HG02885 (cell line): ENCODE data around the gene BRMS1.
"Not testable (repeated sequence)": the region's sequence is repeated elsewhere in the genome, so short reads cannot be mapped to it uniquely, and the experiment has no call there.

Source experiments
- ATAC-seq: cut with Tn5 transposase; IDR thresholded peaks from one replicate; pipeline ENCODE4 v1.9.1; 2021; ENCODE audit warnings: mild to moderate bottlenecking; ENCODE audit not compliant: unreplicated experiment, poor library complexity

The BRMS1 gene

GRCh38 chr11:66312549-66313320 lies 32.2 kb downstream of the BRMS1 start:
- peak; percentile 70 for ATAC-seq

- peak; percentile 76 for ATAC-seq
Measured at GRCh38 chr11:66311965-66312548, 32.8 kb downstream of the BRMS1 start.

DNA sequence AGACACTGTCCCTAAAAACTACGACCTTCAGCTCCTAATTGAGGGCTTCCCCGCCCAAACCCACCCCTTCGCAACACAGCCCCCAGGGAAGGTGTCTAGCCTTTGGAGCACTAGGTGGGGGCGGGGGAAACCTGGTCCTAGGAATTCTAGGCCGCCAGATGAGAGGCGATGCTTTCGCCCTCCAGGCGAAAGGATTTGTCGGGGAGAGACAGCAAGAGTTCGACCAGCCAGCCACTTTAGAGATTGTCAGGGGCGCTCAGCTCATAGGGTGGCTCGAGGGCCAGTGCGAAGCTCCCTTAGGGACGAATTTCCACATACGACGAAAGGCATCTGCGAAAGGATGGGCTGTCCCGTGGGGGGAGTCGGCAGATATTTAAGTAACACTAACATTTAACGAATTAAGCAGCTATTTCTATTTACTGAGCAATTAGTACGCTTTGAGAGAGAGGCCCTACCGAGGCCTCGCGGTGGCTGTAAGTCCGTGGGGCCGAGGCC lies 33.4 kb downstream of the BRMS1 start:
- no peak for ATAC-seq

DNA sequence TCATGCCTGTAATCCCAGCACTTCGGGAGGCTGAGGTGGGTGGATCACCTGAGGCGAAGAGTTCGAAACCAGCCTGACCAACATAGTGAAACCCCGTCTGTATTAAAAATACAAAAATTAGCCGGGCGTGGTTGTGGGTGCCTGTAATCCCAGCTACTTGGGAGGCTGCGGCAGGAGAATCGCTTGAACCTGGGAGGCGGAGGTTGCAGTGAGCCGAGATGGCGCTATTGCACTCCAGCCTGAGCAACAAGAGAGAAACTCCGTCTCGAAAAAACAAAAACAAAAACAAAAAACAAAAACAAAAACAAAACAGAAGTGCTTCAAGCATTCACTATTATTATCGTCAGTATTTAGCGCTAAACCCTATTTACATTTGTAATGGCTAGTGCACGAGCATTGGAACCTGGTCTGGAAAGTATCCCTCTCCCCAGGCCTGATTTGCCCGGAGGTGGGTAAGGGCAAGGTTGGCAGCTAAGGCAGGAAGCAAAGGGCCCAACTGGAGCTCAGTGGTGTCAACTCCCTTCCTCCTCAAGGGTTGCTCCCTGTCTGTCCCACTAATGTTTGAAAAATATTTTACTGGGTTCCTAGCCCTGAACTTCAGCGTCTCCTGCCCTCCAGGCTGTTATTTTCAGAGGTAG lies 34.0 kb downstream of the BRMS1 start:
- ATAC-seq = not testable (repeated sequence)

GRCh38 chr11:66310324-66310723 lies 34.6 kb downstream of the BRMS1 start:
- ATAC-seq = no peak

- no peak for ATAC-seq
Measured at GRCh38 chr11:66309475-66309874, 35.4 kb downstream of the BRMS1 start.

- ATAC-seq = no peak
Measured at GRCh38 chr11:66302656-66303055, 42.2 kb downstream of the BRMS1 start.

DNA sequence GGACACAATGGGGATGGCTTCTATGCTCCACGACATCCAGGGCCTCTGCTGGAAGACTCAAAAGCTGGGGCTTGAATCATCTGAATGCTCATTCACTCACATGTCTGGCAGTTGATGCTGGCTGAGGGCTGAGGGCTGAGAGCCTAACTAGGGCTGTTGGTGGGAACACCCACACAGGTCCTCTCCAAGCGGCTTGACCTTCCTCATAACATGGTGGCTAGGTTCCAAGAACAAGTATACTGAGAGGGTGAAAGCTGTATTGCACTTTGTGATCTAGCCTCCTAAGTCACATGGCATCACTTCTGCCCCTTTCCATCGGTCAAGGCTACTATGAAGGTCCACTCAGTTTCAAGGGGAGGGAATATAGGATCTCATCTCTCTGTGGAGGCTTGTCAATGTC lies 45.7 kb downstream of the BRMS1 start:
- no peak for ATAC-seq

DNA sequence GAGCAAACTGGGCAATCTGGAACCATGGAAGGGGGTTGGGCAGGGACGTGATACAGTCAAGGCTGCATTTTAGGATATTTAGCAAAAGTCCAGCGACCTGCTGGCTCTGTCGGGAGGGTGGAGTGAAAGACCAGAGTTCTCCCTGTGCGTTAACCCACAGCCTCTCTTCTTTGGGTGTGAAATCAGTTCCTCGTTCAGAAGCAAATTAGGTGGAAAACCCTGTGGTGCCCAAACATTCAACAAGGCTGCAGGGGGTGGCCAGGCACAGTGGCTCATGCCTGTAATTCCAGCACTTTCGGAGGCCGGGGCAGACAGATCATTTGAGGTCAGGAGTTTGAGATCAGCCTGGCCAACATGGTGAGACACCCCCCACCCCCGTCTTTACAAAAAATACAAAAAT lies 47.3 kb downstream of the BRMS1 start:
- no peak for ATAC-seq

- no peak for ATAC-seq
Measured at GRCh38 chr11:66294626-66295620, 50.0 kb downstream of the BRMS1 start.

- no peak for ATAC-seq
Measured at GRCh38 chr11:66293777-66294625, 50.9 kb downstream of the BRMS1 start.

- no peak for ATAC-seq
Measured at GRCh38 chr11:66293352-66293751, 51.6 kb downstream of the BRMS1 start.

DNA sequence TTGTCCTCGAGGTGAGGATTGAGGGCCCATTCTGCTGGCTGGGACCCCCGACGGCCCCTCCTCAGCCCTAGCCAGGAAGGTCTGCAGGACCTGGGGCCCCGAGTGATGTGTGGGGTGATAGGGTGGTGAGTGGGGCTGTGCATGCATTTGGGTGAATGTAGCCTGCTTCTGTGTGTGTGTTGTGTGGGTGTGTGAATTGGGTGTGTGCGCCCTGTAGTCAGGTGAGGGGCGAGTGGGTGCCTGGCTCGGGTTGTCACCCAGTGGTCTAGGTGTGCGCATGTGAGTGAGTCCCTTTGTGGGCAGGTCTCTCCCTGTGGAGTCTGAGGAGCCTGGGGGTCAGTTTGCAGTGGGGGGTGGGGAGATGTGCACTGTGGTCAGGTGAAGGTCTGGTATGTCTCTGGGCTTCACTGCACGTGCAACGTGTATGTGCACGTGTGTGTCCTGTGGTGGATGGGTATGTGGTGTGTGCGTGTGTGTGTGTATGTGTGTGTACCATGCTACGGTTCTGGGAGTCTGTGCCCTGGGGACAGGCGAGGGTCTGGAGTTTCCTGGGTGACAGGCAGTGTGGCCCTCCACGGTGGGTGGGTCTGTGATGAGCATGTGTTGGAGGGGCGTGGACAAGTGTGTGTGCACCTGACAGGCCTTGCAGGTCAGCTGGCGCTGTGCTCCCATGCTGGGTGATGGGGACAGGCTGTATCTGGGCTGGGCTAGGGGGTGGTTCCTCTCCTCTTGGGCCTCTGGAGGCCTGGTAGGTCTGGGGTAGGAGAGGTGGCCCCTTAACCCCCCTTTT lies 52.2 kb downstream of the BRMS1 start:
- ATAC-seq = no peak

DNA sequence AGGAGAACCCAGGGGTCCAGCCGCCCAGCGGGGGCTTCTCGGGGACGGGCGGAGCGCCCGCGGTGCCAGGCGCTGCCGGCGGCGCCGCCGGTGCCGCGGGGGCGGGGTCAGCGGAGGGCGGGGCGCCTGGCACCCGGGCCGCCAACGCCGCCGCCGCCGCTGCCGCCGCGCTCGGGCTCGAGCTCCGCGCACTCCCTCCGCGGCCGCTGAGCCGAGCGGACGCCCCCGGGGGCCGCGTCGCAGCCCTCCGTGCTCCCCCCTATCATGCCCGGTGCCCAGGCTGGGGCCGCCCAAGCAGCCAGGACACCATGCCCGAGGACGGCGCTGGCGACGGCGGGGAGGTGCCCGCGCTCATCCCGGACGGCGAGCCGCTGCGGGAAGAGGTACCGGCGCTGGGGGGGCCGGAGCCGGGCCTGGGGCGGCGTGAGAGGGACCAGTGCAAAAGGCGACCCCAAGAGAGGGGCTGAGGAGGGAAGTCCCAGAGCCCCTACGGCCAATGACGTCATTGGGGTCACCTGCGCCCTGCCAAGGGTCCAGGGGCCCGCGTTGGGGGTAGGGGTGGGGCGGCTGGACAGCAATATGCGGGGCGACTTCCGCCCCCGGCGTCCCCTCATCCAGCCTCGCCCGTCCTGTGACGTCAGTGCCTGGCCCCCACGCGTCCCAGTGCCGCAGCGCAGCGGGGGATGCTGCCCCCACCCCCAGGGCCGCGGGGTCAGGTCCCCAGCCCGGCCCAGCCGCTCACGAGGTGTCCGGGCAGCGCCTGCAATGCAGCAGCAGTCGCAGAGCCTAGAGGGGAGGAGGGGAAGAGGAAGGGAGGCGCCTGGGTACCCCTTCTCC lies 53.0 kb downstream of the BRMS1 start, which contains the start of gene TMEM151A:
Gene TMEM151A, plus strand, starts transcription at position 189 of the 837 bp plus-strand sequence. Its CDS starts 120 bp downstream, at position 309.
- ATAC-seq = no peak

DNA sequence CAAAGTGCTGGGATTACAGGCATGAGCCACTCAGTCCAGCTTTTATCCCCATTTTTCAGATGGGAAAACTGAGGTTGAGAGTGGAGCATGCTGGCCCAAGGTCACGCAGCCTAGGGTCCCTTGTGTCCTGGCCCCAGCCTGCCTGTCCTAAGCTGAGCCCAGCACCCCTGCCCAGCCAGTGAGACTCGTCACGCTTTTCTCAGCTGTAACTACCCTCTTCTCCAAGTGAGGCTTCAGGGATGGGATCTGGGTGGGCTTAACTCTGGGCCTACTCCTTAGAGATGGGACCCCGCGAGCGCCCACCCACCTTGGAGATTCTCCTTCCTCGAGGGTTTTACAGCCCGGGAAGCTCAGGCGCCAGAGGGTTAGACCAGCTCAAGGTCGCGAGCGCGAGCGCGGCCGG lies 53.6 kb downstream of the BRMS1 start:
- ATAC-seq = no peak

DNA sequence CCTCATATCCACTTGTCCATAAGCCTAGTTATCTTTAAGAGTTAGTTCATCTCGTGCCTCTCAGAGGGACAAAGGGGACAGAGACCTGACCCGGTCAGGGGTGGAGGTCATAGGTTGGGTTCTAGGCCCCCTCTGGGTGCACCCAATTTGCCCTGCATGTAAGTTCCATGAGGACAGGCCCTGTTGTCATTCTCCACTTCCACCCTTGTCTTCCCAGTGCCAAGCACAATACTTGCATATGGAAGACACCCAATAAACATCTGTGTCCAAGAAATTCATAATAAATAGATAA lies 54.6 kb downstream of the BRMS1 start:
- no peak for ATAC-seq

- ATAC-seq = peak; percentile 39
Measured at GRCh38 chr11:66289548-66290329, 55.2 kb downstream of the BRMS1 start.
